HG03064 (cell line): ENCODE results near the gene C1QTNF1.

ENCODE experiments used
- ATAC-seq: cut with Tn5 transposase; IDR thresholded peaks from one replicate; pipeline ENCODE4 v1.9.1; 2021; ENCODE audit warnings: low read depth; ENCODE audit not compliant: unreplicated experiment

C1QTNF1 gene

DNA sequence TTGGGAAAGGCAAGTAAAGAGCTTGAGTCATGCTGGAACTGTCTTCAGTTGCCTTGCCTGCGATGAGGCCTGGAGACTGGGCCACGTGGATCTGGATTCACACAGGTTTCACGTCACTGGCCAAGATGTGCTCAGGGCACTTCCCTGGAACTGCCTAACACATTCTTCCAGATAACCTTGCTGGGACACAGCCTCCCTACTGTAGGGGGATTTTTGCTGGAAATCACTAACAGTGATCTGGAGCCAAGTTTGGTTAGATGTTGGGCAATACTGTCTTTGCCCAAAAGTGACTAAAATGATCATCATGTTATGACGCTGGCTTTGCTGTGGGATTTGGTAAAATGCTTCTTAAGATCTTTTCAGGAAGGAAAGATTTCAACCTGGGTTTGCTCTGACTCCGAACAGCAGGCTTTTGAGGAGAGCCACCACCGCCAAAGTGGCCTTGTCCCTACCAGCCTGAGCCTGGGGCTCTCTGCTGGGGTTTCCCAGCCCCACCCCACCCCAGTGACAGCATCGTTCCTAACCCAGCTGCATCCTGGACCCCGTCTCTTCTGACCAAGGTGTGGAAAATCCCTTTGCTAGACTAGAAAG, 14.7 kb downstream of the C1QTNF1 start:
- no peak for ATAC-seq

DNA sequence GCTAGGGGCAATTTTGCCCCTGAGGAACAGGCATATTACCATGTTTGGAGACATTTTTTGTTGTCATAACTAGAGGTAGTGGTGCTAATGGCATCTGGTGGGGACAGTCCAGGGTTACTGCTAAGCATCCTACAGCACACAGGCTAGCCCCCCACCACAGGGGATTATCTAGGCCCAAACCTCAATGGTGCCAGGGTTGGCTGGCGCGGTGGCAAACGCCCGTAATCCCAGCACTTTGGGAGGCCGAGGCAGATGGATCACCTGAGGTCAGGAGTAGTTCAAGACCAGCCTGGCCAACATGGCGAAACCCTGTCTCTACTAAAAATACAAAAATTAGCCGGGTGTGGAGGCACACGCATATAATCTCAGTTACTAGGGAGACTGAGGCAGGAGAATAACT, 15.2 kb downstream of the C1QTNF1 start:
- no peak for ATAC-seq

DNA sequence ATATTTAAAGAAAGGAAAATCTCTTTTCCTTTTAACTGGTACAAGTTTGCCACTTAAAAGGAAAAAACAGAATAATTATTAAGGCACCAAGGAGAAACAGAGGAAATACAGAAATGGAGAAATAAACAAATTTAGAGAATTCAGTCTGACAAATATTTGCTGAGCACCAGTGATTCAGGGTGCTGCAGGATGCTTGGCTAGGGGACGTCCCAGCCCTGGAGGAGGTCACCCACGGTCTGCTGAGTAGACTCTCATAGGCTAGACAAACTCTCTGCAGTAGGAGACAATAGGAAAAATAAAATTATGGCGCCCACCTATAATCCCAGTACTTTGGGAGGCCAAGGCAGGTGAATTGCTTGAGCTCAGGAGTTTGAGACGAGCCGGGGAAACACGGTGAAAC, 15.9 kb downstream of the C1QTNF1 start:
- no peak for ATAC-seq

GRCh38 chr17:79041041-79041570, 17.1 kb downstream of the C1QTNF1 start:
- no peak for ATAC-seq

GRCh38 chr17:79041723-79042420, 17.9 kb downstream of the C1QTNF1 start:
- no peak for ATAC-seq

DNA sequence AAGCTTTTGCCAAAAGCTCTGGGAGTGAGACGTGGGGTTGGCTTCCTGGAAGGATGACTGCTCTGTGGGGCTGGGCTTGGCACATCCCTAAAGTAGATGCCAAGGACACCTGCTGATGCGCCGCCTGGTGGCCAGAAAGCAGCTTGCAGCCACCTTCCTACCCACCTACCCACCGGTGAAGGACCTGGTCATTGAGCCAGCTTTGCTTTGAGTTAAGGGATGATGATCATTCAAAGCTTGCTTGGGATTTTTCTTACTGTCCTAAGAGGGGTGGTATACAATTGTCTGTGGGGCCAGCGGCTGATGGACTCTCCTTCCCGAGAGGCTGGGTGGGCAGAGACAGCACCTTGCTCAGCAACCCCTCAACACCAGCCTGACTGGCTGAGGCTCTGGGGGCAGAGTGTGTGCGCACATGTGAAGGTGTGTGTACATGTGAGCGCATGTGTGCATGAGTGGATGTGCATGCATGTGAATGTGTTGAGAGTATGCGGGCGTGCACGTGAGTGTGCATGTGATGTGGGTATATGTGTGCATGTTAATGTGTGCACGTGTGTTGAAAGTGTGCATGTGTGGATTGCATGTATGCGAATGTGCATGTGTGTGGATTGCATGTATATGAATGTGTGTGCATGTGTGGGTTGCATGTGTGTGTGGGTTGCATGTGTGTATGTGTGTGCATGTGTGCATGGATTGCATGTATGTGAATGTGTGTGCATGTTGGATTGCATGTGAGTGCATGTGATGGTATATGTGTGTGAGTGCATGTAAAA, 18.6 kb downstream of the C1QTNF1 start:
- ATAC-seq, result no peak

DNA sequence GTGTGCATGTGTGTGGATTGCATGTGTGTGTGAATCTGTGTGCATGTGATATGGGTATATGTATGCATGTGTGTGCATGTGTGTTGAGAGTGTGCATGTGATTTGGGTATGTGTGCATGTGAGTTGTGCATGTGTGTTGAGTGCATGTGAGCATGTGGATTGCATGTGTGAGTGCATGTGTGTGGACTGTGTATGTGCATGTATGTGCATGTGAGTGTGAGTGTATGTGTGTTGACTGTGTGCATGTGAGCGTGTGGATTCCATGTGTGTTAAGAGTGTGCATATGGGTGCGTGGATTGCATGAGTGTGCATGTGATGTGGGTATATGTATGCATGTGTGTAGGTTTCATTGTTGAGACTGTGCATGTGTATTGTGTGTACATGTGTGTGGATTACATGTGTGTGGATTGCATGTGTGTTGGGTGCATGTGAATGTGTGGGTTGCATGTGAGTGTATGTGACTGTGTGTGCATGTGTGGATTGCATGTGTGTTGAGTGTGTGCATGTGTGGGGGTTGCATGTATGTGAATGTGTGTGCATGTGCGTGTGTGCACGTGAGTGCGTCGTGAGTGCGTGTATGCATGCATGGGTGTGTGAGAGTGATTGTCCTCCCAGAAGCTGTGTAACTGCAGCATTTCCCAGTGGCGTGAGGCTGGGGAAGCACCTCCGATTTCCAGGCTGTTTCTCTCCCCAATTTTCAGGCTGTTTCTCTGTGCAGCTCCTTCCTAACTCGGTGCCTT, 19.4 kb downstream of the C1QTNF1 start:
- no peak for ATAC-seq

- ATAC-seq, result no peak
Observed at GRCh38 chr17:79043931-79044320, 20.0 kb downstream of the C1QTNF1 start.

- no peak for ATAC-seq
Observed at GRCh38 chr17:79044462-79044861, 20.5 kb downstream of the C1QTNF1 start.

GRCh38 chr17:79045001-79045729, 21.2 kb downstream of the C1QTNF1 start:
- ATAC-seq, result no peak

- no peak for ATAC-seq
Observed at GRCh38 chr17:79045842-79046196, 21.9 kb downstream of the C1QTNF1 start.

DNA sequence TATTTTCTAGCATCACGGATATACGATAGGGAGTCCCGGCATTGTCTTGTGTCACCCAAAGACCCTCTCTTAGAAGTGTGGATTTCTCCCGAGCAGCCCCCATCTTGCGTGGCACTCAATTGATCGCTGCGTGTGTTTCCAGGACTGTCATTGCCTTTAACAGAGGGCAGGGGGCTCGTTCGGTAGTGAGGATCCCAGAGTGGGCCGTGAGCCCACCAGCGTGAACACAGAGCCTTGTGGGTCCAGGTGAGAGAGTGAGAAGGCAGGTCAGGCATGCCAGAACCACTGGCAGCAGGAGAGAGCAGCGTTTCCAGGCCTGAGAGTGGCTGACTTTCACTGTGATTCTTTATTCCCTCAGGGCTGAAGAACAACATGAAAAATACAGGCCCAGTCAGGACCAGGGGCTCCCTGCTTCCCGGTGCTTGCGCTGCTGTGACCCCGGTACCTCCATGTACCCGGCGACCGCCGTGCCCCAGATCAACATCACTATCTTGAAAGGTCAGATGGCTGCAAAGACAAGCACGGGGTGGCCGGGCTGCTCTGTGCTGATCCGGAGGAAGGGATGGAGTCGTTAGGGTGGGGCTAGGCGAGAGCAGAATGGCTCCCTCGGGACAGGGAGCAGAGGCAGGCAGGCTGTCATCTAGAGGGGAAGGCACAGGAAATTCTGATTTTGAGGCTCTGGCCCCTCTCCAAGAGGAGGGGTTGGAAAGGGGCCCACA, 22.4 kb downstream of the C1QTNF1 start:
- no peak for ATAC-seq

- ATAC-seq, result no peak
Observed at GRCh38 chr17:79046916-79047280, 22.9 kb downstream of the C1QTNF1 start.

DNA sequence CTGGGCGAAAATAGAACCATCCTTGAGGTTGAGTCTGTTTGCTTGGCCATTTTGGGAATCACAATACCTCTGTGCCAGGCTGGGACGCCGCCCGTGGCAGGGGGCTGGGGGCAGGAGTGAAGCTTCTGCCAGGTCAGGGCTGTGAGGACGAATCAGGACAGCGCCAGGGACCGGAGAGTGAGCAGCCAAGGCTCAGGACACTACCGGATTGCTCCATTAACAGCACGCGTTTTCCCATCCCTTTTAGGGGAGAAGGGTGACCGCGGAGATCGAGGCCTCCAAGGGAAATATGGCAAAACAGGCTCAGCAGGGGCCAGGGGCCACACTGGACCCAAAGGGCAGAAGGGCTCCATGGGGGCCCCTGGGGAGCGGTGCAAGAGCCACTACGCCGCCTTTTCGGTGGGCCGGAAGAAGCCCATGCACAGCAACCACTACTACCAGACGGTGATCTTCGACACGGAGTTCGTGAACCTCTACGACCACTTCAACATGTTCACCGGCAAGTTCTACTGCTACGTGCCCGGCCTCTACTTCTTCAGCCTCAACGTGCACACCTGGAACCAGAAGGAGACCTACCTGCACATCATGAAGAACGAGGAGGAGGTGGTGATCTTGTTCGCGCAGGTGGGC, 23.4 kb downstream of the C1QTNF1 start:
- ATAC-seq, result no peak

GRCh38 chr17:79047923-79048825, 24.2 kb downstream of the C1QTNF1 start:
- ATAC-seq, result no peak

- no peak for ATAC-seq
Observed at GRCh38 chr17:79048826-79049755, 25.1 kb downstream of the C1QTNF1 start.

DNA sequence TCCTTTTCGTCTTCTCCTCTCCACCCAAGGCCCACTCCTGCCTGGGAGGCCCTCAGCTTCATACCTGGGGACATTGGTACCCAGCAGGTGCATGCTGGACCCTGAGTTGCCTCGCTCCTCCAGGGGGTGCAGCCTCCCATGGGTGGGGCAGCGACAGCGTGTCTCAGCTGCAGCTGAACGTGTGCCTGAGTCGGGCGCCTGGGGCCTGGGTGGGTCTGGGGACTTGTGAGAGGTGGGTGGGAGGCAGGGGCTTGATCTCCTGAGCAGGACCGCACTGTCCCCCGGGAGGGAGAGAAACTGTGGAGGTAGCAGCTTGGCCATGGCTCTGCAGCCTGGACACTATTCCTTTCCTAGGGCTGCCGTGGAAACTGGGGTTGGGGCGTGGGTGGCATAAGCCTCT, 25.9 kb downstream of the C1QTNF1 start:
- no peak for ATAC-seq
